HG03439 (cell line): ENCODE results near the gene ABCA8.
"Not testable (repeated sequence)": the region's sequence is repeated elsewhere in the genome, so short reads cannot be mapped to it uniquely, and the experiment has no call there.

Experiments used
- ATAC-seq: cut with Tn5 transposase; IDR thresholded peaks from one replicate; pipeline ENCODE4 v1.9.1; 2021; ENCODE audit warnings: mild to moderate bottlenecking, moderate library complexity; ENCODE audit not compliant: unreplicated experiment

The ABCA8 gene

GRCh38 chr17:68955181-68955841, at the start of gene ABCA8:
TSS of gene ABCA8 (minus strand) at chr17:68955392. CDS start at chr17:68942034, 13,358 bp downstream.
- ATAC-seq = no peak

DNA sequence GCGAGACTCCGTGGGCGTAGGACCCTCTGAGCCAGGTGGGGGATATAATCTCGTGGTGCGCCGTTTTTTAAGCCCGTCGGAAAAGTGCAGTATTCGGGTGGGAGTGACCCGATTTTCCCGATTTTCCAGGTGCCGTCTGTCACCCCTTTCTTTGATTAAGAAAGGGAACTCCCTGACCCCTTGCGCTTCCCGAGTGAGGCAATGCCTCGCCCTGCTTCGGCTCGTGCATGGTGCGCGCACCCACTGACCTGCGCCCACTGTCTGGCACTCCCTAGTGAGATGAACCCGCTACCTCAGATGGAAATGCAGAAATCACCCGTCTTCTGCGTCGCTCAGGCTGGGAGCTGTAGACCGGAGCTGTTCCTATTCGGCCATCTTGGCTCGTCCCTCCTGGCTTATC, 49.6 kb upstream of the ABCA8 start:
- not testable (repeated sequence) for ATAC-seq

DNA sequence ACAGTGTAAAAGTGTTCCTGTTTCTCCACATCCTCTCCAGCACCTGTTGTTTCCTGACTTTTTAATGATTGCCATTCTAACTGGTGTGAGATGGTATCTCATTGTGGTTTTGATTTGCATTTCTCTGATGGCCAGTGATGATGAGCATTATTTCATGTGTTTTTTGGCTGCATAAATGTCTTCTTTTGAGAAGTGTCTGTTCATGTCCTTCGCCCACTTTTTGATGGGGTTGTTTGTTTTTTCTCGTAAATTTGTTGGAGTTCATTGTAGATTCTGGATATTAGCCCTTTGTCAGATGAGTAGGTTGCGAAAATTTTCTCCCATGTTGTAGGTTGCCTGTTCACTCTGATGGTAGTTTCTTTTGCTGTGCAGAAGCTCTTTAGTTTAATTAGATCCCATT, 44.6 kb upstream of the ABCA8 start:
- not testable (repeated sequence) for ATAC-seq

- no peak for ATAC-seq
Observed at GRCh38 chr17:68993112-68993511, 37.9 kb upstream of the ABCA8 start.

- ATAC-seq = no peak
Observed at GRCh38 chr17:68987966-68988365, 32.8 kb upstream of the ABCA8 start.

DNA sequence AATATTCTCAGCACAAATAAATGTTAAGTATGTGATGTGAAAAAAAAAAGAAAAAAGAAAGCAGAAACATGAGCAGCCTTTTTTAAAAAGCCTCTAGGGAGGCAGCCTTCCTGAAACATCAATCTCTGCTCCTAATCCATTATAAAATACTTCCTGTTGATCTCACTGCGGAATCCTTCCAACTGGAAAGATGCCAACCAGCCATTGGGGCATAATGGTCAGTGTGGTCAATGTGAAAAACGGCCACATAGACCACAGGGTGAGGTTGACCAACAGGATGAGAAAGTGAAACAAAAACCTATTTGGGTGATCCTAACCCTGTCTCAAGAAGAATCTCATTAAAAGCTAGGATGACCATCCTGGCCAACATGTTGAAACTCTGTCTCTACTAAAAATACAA, 26.1 kb upstream of the ABCA8 start:
- no peak for ATAC-seq

DNA sequence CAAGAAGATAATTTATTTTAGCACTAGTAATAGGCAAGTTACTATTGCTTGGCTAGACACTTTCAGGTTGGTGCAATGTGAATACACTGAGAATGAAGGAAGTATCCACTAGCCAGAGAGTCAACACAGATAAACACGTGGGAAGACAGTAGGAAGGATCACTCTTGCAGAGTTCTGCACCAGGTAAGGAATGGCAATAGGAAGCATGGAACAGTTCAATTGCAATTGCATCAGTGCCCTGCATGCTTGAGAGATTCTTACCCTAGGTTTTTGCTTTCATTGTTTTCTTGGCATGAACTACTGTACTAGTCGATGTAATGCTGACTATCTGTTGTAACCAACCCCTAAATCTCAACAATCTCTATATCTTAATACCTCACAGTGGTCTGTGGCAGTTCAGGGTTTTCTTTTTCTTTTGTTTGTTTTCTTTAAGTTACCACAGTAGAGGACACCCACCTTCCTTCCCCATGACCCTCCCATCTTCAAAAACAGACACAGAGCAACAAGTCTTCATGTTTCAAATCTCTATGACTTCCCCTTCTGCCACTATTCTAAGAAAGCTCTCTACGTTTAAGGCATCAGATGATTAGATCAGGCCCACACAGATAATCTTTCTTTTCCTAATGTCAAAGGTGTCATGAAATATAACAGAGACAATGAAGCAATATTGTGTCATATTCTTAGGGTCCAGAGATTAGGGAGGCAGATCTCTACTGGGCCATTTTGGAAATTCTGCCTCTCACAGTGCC, 18.1 kb upstream of the ABCA8 start:
- ATAC-seq = no peak

- no peak for ATAC-seq
Observed at GRCh38 chr17:68972119-68972704, 17.0 kb upstream of the ABCA8 start.

- no peak for ATAC-seq
Observed at GRCh38 chr17:68969101-68969500, 13.9 kb upstream of the ABCA8 start.

DNA sequence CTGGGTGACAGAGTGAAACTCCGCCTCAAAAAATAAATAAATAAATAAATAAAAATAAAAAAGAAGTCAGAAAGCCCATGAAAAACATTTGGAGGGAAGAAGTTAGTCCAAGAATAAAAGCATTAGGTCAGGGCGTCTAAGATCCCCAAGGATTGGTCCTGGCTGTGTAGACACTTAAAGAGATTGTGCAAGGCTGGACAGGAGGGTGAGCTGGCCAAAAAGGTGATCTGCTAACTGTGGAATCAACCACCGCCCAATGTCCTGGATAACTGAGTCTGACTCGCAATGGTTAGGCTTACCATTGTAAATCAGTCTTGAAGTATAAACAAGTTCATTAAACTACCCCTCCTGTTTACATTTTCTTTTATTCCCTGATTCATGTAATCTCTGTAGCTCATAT, 8.8 kb upstream of the ABCA8 start:
- ATAC-seq = no peak

- no peak for ATAC-seq
Observed at GRCh38 chr17:68961214-68961882, 6.2 kb upstream of the ABCA8 start.

GRCh38 chr17:68959117-68959516, 3.9 kb upstream of the ABCA8 start:
- ATAC-seq = not testable (repeated sequence)

DNA sequence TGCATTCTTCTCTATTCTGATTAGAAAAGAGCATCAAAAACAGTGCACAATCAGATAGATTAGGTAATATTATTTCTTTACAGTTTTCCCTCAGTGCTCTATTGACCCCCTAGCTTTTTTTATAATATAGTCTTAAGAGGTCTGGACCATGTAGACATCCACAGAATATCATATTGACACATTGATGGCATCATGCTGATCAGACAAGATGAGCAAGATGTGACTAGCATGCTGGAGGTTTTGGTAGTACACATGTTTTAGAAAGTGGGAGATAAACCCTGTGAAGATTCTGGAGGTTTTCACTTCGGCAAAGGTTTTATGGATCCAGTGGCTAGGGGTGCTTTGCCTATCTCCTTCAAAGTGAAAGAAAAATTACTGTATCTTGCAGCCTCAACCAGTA, 2.8 kb upstream of the ABCA8 start:
- ATAC-seq = no peak

- no peak for ATAC-seq
Observed at GRCh38 chr17:68954146-68954896, 871 bp downstream of the ABCA8 start.

DNA sequence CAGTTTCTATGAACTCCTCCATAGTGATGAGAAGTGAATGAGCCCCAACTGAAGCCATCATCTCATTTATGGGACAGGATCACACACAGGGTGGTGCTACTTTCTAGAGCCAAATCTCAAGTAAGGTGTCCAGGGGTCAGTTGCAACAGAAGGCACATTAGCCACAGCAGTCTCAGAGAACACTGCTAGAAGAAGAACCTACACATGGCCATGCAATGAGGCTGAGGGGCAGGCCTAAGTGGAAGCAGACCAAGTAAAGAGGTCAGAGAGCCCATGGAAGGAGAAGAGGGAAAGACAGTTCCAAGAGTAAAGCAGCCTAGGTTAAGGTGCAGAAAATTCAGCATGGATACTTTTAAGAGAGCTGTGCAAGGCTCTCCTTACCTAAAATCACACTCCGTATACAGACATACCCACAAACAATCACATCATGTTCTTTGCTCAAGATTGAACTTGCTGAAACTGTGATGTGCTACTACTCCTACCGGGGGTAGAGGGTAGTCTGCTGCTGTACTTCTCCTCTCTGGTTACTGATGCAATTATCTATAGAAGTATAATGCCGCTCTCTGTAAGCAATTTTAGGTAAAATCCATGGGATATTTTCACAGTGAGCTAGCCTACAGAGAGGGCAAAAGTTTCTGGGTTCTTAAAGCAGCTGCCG, 1.7 kb downstream of the ABCA8 start:
- no peak for ATAC-seq

- ATAC-seq = no peak
Observed at GRCh38 chr17:68950725-68951124, 4.5 kb downstream of the ABCA8 start.

DNA sequence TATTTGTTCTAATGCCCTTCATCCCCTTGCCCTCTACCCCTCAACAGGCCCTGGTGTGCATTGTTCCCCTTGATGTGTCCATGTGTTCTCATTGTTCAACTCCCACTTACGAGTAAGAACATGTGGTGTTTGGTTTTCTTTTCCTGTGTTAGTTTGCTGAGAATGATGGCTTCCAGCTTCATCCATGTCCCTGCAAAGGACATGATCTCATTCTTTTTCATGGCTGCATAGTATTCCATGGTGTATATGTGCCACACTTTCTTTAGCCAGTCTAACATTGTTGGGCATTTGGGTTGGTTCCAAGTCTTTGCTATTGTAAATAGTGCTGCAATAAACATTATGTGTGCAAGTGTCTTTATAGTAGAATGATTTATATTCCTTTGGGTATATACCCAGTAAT, 7.3 kb downstream of the ABCA8 start:
- ATAC-seq = not testable (repeated sequence)

- ATAC-seq = no peak
Observed at GRCh38 chr17:68944435-68945035, 10.7 kb downstream of the ABCA8 start.

- ATAC-seq = not testable (repeated sequence)
Observed at GRCh38 chr17:68943812-68944182, 11.4 kb downstream of the ABCA8 start.
